ENCODE data around the gene TMEM220. TPM values are rescaled to one million over a fixed set of nuclear protein-coding genes. Genes with fewer than 3 reads are reported as not detected.
A peak's percentile ranks its signal among the peaks of the same experiment; 100 is the strongest.
"Not testable (repeated sequence)": the region's sequence is repeated elsewhere in the genome, so short reads cannot be mapped to it uniquely, and the experiment has no call there.

The TMEM220 gene
- total RNA-seq, 1 donor from 2014 or later, result 17.7 TPM

- DNase-seq (ENCODE audit: low spot score), result no peak
Observed at GRCh38 chr17:10754861-10755591, 25.2 kb upstream of the TMEM220 start.

- no peak for DNase-seq (ENCODE audit: low spot score)
Observed at GRCh38 chr17:10754109-10754508, 24.3 kb upstream of the TMEM220 start.

DNA sequence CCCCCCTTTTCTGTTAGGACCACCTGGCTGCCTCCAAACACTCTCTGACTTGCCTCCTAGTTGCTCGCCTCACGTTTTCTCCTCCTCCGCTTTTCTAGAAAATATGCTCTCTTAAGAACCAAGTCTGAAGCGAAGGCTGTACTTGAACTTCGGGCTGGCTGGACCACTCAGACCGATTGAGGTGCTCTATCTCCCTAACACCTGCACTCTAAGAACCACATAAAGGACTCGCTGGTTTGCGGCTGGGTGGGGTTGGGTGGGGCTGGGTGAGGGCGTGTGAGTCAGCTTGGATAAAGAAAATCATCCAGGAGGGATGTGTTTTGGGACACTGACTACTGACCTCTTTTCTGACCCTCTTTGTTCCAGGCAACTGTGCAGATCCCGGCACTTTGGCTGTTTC, 22.9 kb upstream of the TMEM220 start:
- DNase-seq (ENCODE audit: low spot score), result no peak

DNA sequence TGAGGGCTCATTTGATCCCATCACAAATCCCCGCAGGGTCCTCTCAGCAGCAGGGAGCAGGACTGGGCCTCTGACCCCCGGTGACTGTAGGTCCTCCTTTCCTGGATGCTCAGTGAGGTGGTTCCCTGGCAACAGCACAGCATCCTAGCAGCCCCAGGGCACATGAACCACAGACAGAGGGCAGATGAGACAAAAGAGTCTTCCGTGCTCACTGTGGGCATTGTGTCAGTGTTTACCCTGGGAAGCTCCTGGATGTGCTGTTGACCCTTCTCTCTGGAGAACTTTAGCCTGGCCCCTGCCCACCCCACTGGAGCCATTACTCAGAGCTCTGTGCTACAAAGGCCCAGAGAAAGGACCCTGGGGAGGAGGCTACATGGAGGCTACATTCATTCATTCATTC, 21.7 kb upstream of the TMEM220 start:
- no peak for DNase-seq (ENCODE audit: low spot score)

DNA sequence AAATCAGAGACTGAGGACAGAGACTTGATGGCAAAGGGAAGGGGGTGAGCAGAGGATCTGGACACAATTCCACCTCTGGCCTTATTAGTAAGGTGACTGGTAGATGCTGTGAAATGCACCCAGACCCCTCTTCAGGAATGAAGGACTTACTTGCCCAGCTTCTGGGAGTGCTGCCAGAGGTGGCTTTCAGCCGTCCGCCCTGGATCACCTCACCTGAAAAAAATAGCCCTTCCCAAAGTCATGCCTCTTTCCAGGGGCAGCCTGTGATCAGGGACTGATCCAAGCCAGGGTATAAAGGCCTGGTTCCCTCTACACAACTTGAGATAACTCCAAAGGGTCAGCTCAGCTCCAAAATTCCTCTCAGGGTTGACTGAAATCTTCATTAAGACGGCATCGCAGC, 20.4 kb upstream of the TMEM220 start:
- DNase-seq (ENCODE audit: low spot score), result no peak

DNA sequence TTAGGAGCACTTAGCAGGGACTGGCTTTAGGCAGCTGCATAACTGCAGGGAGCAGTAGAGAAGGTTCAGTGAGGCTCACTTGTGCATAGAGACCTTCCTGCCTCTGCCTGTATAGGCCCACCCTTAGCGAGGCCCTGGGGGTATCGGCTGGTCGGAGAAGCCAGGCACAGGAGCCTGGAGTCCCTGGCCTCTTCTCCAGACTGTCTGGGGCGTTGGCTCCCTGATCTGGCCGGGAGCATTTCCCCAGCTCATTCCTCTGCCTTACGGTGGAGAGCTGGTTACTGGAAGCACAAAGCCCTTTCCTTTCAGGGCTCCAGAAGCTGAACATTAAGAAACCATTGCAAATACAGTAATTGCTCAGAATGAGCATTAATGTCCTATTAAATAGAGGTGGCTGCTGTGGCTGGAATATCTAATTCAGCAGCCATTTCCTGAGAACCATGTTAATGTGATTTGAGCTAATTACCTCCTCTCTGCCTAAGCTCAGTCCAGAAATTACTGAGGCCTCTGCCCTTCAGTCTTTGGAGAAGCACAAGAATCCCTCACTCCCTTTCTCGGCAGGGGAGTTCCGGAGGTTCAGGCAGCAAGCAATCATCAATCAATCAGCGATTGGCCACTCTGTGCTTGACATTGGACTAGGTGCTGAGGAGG, 18.8 kb upstream of the TMEM220 start:
- DNase-seq (ENCODE audit: low spot score), result no peak

GRCh38 chr17:10745231-10745630, 15.4 kb upstream of the TMEM220 start:
- no peak for DNase-seq (ENCODE audit: low spot score)

- DNase-seq (ENCODE audit: low spot score), result no peak
Observed at GRCh38 chr17:10744501-10745000, 14.7 kb upstream of the TMEM220 start.

GRCh38 chr17:10743316-10744009, 13.6 kb upstream of the TMEM220 start:
- no peak for DNase-seq (ENCODE audit: low spot score)

- no peak for DNase-seq (ENCODE audit: low spot score)
Observed at GRCh38 chr17:10742431-10742830, 12.6 kb upstream of the TMEM220 start.

DNA sequence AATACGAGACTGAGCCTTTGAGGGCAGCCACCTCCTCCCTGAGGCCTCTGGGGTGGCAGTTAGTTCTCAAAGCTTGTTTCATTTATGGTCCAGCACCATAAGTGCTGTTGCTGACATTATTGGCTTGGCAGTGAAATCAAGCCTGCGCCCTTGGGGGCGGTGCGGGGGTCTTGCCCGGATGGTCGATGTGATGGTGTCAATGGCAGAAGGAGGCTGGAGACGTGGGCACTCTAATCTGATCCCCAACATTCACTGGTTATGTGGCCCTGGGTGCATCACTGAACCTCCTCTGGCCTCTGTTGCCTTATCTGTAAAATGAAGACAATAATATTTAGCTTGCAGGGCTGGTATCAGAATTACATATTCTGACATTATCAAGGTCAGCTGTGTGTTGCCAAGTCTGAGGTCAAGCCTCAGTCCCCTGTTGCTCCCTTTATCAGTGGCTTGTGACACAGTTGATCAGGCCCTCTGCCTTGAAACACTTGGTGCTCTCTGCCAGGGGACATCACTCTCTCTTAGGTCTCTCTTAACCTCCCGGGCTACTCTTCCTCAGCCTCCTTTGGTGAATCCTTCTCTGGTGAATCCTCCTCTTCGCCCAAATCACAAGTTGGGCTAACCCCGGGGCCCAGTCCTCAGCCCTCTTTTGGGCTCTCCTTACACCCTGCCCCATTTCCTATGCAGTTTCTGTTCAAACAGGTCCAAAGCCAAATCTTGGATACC, 11.8 kb upstream of the TMEM220 start:
- DNase-seq (ENCODE audit: low spot score), result no peak

DNA sequence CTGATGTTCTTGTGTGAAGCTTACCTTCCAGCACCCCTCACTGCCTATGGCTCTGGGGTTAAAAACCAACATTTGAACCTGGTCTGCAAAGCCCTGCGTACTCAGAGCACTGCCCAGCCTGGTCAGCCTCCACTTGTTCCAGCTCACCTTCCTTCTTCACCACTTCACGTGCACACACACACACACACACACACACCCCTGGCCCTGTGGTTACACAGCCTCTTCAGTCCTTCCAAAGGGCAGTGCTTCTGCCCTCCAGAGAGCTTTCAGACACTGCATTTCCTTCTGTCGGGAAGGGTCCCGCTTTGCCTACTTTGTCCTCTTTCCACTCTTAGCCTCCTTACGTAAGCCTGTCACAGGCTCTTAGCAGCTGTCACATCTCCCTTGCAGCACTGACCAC, 9.6 kb upstream of the TMEM220 start:
- no peak for DNase-seq (ENCODE audit: low spot score)

GRCh38 chr17:10738521-10739258, 8.9 kb upstream of the TMEM220 start:
- DNase-seq (ENCODE audit: low spot score), result no peak

DNA sequence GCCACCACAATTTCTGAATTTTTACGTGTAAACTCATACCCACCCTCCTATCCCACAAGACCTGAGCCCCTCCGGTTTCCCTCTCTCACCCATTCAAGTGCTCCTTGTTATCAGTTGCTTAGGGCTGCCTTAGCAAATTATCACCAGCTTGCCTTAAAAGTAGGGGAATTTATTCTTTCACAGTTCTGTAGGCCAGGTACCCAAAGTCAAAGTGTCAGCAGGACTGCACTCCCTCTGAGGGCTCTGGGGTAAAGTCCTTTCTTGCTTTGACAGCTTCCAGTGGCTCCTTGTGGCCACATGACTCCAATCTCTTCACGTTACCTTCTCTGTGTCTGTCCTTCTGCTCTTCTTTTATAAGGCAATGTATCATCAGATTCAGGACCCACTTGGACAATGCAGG, 7.9 kb upstream of the TMEM220 start:
- no peak for DNase-seq (ENCODE audit: low spot score)

- DNase-seq (ENCODE audit: low spot score), result peak; percentile 91
Observed at GRCh38 chr17:10737168-10737622, 7.4 kb upstream of the TMEM220 start.

DNA sequence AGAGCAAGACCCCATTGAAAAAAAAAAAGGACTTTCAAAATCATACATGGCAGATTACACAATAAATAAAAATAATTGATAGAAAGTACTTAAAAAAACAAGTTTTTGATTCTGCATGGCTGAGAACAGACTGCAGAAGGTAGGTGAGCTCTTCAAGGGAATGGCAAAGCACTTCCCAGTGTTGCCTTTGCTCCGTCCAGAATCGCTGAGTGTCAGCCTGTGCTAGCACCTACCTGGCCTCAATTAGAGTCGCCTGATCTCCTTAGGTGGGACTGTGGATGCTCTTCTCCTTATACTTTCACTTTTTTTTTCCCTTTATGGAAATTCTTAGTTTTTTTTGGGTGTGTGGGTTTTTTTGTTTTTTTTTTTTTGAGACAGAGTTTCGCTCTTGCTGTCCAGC, 6.0 kb upstream of the TMEM220 start:
- DNase-seq (ENCODE audit: low spot score), result no peak

DNA sequence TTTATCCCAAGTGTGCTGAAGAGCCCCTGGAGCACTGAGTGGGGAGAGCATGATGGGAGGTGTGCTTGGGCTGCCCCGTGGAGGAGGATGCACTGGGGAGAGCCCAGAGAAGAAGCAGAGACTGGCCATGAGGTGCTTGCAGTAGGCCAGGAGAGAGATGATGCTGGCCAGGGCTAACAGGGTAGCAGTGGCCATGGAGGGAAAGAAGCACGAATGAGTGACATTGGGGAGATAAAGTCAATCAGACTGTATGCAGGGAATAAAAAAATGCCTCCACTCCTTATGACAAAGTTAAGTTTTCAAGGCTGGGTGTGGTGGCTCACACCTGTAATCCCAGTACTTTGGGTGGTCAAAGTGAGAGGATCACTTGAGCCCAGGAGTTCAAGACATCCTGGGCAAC, 5.4 kb upstream of the TMEM220 start:
- DNase-seq (ENCODE audit: low spot score), result no peak

- no peak for DNase-seq (ENCODE audit: low spot score)
Observed at GRCh38 chr17:10733666-10734065, 3.8 kb upstream of the TMEM220 start.

DNA sequence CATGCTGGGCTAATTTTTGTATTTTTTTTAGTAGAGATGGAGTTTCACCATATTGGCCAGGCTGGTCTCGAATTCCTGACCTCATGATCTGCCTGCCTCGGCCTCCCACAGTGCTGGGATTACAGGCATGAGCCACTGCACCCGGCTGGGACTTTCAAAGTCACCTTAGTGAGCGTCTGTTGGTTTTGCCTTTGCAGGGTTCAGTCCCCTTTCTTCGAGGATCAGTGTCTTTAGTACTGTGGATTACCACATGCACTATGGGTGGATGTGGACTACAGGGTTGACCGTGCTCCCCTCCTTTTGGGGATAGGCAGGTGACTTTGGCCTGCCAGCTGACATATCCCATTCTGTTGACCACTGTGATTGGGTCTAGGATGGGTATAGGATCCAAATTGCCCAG, 2.3 kb upstream of the TMEM220 start:
- not testable (repeated sequence) for DNase-seq (ENCODE audit: low spot score)

DNA sequence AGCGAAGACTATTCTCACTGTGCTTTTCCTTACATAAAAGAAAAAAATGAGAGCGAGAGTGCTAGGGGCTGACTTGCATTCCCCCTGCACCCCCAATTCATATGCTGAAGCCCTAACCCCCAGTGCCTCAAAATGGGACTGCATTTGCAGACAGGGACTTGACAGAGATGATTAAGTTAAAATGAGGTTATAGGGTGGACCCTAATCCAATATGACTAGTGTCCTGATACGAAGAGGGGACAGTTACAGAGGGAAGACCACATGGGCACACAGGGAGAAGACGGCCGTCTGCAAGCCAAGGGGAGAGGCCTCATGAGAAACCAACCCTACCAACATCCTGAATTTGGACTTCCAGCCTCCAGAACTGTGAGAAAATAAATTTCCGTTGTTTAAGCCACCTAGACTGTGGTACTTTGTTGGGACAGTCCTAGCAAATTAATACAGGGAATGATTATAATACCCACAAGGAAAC, 1.6 kb upstream of the TMEM220 start:
- no peak for DNase-seq (ENCODE audit: low spot score)

DNA sequence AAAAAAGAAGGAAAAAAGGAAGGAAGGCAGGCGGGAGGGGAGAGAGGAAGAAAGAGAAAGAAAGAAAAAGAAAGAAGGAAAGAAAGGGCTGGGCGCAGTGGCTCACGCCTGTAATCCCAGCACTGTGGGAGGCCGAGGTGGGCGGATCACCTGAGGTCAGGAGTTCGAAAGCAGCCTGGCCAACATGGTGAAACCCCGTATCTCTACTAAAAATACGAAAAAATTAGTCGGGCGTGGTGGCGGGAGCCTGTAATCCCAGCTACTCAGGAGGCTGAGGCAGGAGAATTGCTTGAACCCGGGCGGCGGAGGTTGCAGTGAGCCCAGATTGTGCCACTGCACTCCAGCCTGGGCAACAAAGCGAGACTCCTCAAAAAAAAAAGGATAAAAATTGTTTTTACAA, 424 bp upstream of the TMEM220 start:
- DNase-seq (ENCODE audit: low spot score), result not testable (repeated sequence)

Measured in mucosa of gallbladder (tissue), 1 donor.